ENCODE data around the gene NUDT8. TPM values are rescaled to one million over a fixed set of nuclear protein-coding genes. Genes with fewer than 3 reads are reported as not detected.
"Not testable (repeated sequence)": the region's sequence is repeated elsewhere in the genome, so short reads cannot be mapped to it uniquely, and the experiment has no call there.

NUDT8 gene
- total and polyA plus RNA-seq, 4 donors = 2.6 to 6.8 (median 6.4) TPM

DNA sequence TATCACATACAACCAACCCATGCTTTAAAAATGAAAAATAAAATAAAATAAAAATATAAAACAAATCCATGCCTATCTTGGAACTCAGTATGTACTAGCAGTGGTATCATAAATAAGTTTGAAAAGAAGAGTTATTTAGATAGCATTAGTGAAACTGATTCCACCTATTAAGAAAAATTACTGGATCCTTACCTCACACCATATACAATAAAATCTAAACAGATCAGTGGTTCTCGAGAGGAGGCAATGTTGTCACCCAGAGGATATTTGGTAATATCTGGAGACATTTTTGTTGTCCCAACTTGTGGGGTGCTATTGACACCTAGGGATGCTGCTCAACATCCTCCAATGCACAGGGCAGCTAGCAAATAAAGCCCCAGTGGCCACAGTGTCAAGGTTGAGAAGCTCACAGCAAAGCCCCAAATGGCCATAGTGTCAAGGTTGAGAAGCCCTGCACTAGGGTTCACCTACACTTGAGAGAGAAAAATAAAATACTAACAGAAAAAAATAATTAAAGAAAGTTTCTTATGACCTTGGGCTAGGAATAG lies 32.9 kb downstream of the NUDT8 start:
- Histone ChIP-seq H3K4me3 (ENCODE audit: low read depth, low read length) (no peak overlapping the region), H3K27me3 (ENCODE audit: control insufficient read depth, insufficient read depth, low read length) (no peaks in the 10 kb centered on the region), H3K27ac (ENCODE audit: low read depth, low read length) (no peak overlapping the region), H3K36me3 (ENCODE audit: control insufficient read depth, insufficient read depth, low read length) (no peaks in the 10 kb centered on the region), H3K4me1 (ENCODE audit: control insufficient read depth, insufficient read depth, low read length) (no peaks in the 10 kb centered on the region), H3K9me3 (ENCODE audit: control insufficient read depth, insufficient read depth, low read length) (no peaks in the 10 kb centered on the region)
- no CpG with 5 or more reads among the region's 1 CpG for WGBS (ENCODE audit: insufficient coverage)
- no peak for DNase-seq (ENCODE audit: low read depth in 4 of 6, low spot score in 6 of 6)

DNA sequence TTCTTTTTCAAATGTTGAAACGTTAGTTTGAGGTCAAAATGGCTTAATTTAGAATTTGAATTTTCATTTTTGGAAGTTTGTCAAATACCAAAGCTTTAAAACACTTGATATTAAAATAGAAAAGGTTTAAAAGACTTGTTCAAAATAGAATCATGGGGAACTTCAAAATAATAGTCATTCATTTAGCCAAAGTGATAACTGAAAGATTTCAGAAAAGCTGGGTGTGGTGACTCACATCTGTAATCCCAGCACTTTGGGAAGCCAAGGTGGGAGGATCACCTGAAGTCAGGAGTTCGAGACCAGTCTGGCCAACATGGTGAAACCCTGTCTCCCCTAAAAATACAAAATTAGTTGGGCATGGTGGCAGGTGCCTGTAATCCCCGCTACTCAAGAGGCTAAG lies 35.3 kb downstream of the NUDT8 start:
- no peak overlapping the region for H3K4me3 ChIP-seq (ENCODE audit: low read depth, low read length)
- H3K36me3 ChIP-seq (ENCODE audit: control insufficient read depth, insufficient read depth, low read length) = no peaks in the 10 kb centered on the region
- H3K4me1 ChIP-seq (ENCODE audit: control insufficient read depth, insufficient read depth, low read length) = no peaks in the 10 kb centered on the region
- no peaks in the 10 kb centered on the region for H3K9me3 ChIP-seq (ENCODE audit: control insufficient read depth, insufficient read depth, low read length)
- DNase-seq (ENCODE audit: low read depth in 4 of 6, low spot score in 6 of 6) = no peak
- no CpG with 5 or more reads among the region's 3 CpGs for WGBS (ENCODE audit: insufficient coverage)
- H3K27me3 ChIP-seq (ENCODE audit: control insufficient read depth, insufficient read depth, low read length) = no peaks in the 10 kb centered on the region
- no peak overlapping the region for H3K27ac ChIP-seq (ENCODE audit: low read depth, low read length)

DNA sequence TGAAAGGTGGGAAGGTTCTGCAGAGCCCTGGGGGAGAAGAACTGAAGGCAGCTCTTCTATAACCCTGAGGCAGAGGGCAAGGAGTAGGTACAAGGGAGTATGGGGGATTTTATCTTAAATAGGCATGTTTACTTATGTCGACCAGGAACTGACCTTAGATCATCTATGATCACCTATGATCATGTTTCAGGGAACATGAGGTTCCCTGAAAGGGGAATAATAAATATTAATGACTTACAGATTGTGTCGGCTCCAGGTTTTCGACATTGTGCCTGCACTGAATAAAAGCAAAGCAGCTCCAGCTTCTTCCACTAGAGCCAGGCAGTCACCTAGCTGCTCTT lies 36.2 kb downstream of the NUDT8 start:
- H3K36me3 ChIP-seq (ENCODE audit: control insufficient read depth, insufficient read depth, low read length) = no peaks in the 10 kb centered on the region
- DNase-seq (ENCODE audit: low read depth in 4 of 6, low spot score in 6 of 6) = no peak
- no peak overlapping the region for H3K4me3 ChIP-seq (ENCODE audit: low read depth, low read length)
- no peaks in the 10 kb centered on the region for H3K4me1 ChIP-seq (ENCODE audit: control insufficient read depth, insufficient read depth, low read length)
- H3K27me3 ChIP-seq (ENCODE audit: control insufficient read depth, insufficient read depth, low read length) = no peaks in the 10 kb centered on the region
- WGBS (ENCODE audit: insufficient coverage) = 64% methylated on average over 2 of the region's 3 CpGs
- no peak overlapping the region for H3K27ac ChIP-seq (ENCODE audit: low read depth, low read length)
- H3K9me3 ChIP-seq (ENCODE audit: control insufficient read depth, insufficient read depth, low read length) = no peaks in the 10 kb centered on the region

DNA sequence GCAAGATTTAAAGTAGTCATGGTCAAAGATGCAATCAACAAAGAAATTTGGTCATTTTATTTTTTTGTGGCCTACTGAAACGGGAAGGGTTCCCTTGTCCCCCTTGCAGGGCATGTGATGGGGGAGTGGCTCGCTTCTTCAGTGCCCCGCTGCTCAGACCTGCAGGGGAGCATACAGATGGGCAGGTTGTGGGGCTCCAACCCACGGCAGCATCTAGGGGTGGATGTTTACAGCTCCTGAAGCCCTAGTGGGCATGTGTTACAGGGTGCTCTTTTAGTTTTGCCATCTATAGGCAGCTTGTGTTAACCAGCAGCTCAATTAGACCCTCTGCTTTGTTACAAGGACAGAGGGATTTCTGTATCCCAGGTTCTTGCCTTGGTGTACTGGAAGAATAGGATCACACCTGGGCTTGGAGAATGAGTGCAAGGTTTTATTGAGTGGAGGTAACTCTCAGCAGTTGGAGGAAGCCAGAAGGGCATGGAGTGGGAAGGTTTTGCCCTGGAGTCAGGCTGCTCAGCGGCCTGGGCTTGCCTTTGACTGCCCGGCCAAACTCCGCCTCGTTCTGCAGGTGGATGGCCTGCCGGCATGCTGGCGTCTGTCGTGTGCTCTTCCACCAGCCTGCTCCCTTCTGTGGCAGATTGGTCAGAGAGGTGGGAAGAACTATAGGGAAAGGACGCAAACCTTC lies 36.7 kb downstream of the NUDT8 start:
- H3K4me3 ChIP-seq (ENCODE audit: low read depth, low read length) = no peak overlapping the region
- H3K27ac ChIP-seq (ENCODE audit: low read depth, low read length) = no peak overlapping the region
- WGBS (ENCODE audit: insufficient coverage) = 46% methylated on average over 10 of the region's 12 CpGs
- DNase-seq (ENCODE audit: low read depth in 4 of 6, low spot score in 6 of 6) = no peak
- no peaks in the 10 kb centered on the region for H3K36me3 ChIP-seq (ENCODE audit: control insufficient read depth, insufficient read depth, low read length)
- H3K9me3 ChIP-seq (ENCODE audit: control insufficient read depth, insufficient read depth, low read length) = no peaks in the 10 kb centered on the region
- no peaks in the 10 kb centered on the region for H3K27me3 ChIP-seq (ENCODE audit: control insufficient read depth, insufficient read depth, low read length)
- H3K4me1 ChIP-seq (ENCODE audit: control insufficient read depth, insufficient read depth, low read length) = no peaks in the 10 kb centered on the region

DNA sequence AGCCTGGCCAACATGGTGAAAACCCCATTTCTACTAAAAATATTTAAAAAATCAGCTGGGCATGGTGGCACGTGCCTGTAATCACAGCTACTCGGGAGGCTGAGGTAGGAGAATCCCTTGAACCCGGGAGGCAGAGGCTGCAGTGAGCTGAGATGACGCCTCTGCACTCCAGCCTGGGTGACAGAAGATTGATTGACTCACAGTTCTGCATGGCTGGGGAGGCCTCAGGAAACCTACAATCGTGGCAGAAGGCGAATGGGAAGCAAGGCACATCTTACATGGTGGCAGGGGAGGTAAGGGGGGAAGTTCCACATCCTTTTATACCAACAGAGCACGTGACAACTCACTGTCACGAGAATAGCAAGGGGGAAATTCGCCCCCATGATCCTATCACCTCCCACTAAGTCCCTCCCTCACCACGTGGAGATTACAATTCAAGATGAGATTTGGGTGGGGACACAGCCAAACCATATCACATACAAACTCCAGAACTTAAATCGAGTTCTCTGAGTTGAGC lies 40.8 kb downstream of the NUDT8 start:
- not testable (repeated sequence) for H3K27me3 ChIP-seq (ENCODE audit: control insufficient read depth, insufficient read depth, low read length); DNase-seq (ENCODE audit: low read depth in 4 of 6, low spot score in 6 of 6); H3K4me3 ChIP-seq (ENCODE audit: low read depth, low read length); H3K9me3 ChIP-seq (ENCODE audit: control insufficient read depth, insufficient read depth, low read length); H3K27ac ChIP-seq (ENCODE audit: low read depth, low read length)
- 96% methylated on average over 3 of the region's 11 CpGs for WGBS (ENCODE audit: insufficient coverage)
- Histone ChIP-seq H3K4me1 (ENCODE audit: control insufficient read depth, insufficient read depth, low read length) (peaks cover 22% of the 10 kb centered on the region), H3K36me3 (ENCODE audit: control insufficient read depth, insufficient read depth, low read length) (peaks cover 22% of the 10 kb centered on the region)

DNA sequence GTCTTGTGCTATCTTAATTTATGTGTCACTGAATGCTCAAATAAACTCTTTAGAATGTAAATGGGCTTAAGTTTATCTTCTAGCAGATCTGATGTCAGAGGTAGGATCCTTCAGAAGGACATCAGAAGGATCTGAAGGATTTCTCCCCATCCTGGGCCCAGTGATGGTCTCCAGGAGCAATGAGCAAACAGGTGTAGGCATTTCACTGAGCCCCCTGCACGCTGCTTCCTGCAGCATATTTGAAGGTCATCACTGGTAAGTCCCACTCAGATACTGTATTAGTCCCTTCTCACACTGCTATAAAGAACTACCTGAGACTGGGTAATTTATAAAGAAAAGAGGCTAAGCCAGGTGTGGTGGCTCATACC lies 41.6 kb downstream of the NUDT8 start:
- H3K9me3 ChIP-seq (ENCODE audit: control insufficient read depth, insufficient read depth, low read length) = no peaks in the 10 kb centered on the region
- 80% methylated on average over 1 of the region's 1 CpG for WGBS (ENCODE audit: insufficient coverage)

DNA sequence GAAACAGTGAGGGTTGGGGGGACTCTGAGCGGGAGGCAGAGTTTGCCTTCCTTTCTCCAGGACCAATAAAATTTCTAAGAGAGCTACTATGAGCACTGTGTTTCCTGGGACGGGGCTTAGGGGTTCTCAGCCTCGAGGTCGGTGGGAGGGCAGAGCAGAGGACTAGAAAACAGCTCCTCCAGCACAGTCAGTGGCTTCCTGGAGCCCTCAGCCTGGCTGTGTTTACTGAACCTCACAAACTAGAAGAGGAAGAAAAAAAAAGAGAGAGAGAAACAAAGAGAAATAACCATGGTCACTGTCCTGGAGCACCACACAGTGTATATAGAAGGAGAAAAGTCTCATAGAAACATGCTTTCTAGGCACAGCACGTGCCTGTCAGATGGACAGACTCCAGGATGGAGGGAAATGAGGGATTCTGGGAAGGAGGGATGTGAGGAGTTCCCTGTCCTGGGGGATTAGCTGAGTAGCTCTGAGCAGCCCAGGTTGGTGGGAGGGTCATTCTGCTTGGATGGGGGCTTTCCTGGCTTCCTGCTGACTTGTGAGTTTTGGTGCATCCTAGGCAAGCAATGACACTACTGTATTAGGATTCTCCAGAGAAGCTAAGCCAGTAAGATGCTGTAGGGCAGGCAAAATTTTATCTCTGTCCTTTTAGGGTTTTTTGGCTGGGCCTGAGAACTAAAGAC lies 43.0 kb downstream of the NUDT8 start:
- H3K27ac ChIP-seq (ENCODE audit: low read depth, low read length) = no peak overlapping the region
- no peak overlapping the region for H3K4me3 ChIP-seq (ENCODE audit: low read depth, low read length)
- DNase-seq (ENCODE audit: low read depth in 4 of 6, low spot score in 6 of 6) = no peak
- H3K9me3 ChIP-seq (ENCODE audit: control insufficient read depth, insufficient read depth, low read length) = no peaks in the 10 kb centered on the region
- H3K4me1 ChIP-seq (ENCODE audit: control insufficient read depth, insufficient read depth, low read length) = peaks cover 33% of the 10 kb centered on the region
- peaks cover 22% of the 10 kb centered on the region for H3K36me3 ChIP-seq (ENCODE audit: control insufficient read depth, insufficient read depth, low read length)
- 88% methylated on average over 2 of the region's 5 CpGs for WGBS (ENCODE audit: insufficient coverage)
- peaks cover 5% of the 10 kb centered on the region for H3K27me3 ChIP-seq (ENCODE audit: control insufficient read depth, insufficient read depth, low read length)

More for the DNA sequence above, 41.6 kb downstream of the NUDT8 start:
- DNase-seq (ENCODE audit: low read depth in 4 of 6, low spot score in 6 of 6) = no peak
- Histone ChIP-seq H3K4me1 (ENCODE audit: control insufficient read depth, insufficient read depth, low read length) (peaks cover 25% of the 10 kb centered on the region), H3K36me3 (ENCODE audit: control insufficient read depth, insufficient read depth, low read length) (peaks cover 22% of the 10 kb centered on the region), H3K27ac (ENCODE audit: low read depth, low read length) (no peak overlapping the region), H3K27me3 (ENCODE audit: control insufficient read depth, insufficient read depth, low read length) (no peaks in the 10 kb centered on the region), H3K4me3 (ENCODE audit: low read depth, low read length) (no peak overlapping the region)

DNA sequence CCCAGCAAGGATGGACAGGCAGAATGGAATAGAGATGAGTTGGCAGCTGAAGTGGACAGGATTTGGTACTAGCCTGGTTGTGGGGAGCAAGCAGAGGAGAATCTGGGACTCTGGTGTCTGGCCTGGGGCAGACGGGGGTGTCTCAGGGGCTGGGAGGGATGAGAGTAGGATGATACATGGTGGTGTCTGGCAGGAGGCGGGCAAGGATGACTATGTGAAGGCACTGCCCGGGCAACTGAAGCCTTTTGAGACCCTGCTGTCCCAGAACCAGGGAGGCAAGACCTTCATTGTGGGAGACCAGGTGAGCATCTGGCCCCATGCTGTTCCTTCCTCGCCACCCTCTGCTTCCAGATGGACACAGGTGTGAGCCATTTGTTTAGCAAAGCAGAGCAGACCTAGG lies 43.8 kb downstream of the NUDT8 start:
- Histone ChIP-seq H3K4me3 (ENCODE audit: low read depth, low read length) (no peak overlapping the region), H3K9me3 (ENCODE audit: control insufficient read depth, insufficient read depth, low read length) (no peaks in the 10 kb centered on the region), H3K27ac (ENCODE audit: low read depth, low read length) (no peak overlapping the region), H3K27me3 (ENCODE audit: control insufficient read depth, insufficient read depth, low read length) (peaks cover 12% of the 10 kb centered on the region), H3K4me1 (ENCODE audit: control insufficient read depth, insufficient read depth, low read length) (peaks cover 33% of the 10 kb centered on the region), H3K36me3 (ENCODE audit: control insufficient read depth, insufficient read depth, low read length) (peaks cover 22% of the 10 kb centered on the region)
- DNase-seq (ENCODE audit: low read depth in 4 of 6, low spot score in 6 of 6) = no peak
- WGBS (ENCODE audit: insufficient coverage) = 92% methylated on average over 4 of the region's 4 CpGs

DNA sequence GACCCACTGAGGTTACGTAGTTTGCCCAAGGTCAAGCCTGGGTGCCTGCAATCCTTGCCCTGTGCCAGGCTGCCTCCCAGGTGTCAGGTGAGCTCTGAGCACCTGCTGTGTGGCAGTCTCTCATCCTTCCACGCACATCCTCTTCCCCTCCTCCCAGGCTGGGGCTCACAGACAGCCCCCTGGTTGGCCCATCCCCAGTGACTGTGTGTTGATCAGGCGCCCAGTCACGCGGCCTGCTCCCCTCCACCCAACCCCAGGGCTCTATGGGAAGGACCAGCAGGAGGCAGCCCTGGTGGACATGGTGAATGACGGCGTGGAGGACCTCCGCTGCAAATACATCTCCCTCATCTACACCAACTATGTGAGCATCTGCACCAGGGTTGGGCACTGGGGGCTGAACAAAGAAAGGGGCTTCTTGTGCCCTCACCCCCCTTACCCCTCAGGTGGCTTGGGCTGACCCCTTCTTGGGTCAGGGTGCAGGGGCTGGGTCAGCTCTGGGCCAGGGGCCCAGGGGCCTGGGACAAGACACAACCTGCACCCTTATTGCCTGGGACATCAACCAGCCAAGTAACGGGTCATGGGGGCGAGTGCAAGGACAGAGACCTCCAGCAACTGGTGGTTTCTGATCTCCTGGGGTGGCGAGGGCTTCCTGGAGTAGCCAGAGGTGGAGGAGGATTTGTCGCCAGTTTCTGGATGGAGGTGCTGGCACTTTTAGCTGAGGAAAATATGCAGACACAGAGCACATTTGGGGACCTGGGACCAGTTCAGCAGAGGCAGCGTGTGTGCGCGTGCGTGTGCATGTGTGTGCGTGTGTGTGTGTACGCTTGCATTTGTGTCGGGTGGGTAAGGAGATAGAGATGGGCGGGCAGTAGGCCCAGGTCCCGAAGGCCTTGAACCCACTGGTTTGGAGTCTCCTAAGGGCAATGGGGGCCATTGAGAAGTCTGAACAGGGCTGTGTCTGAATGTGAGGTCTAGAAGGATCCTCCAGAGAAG lies 44.6 kb downstream of the NUDT8 start:
- Histone ChIP-seq H3K4me3 (ENCODE audit: low read depth, low read length) (no peak overlapping the region), H3K4me1 (ENCODE audit: control insufficient read depth, insufficient read depth, low read length) (peaks cover 33% of the 10 kb centered on the region), H3K36me3 (ENCODE audit: control insufficient read depth, insufficient read depth, low read length) (peaks cover 22% of the 10 kb centered on the region), H3K9me3 (ENCODE audit: control insufficient read depth, insufficient read depth, low read length) (no peaks in the 10 kb centered on the region), H3K27ac (ENCODE audit: low read depth, low read length) (peak overlapping the region; percentile 84), H3K27me3 (ENCODE audit: control insufficient read depth, insufficient read depth, low read length) (peaks cover 16% of the 10 kb centered on the region)
- no peak for DNase-seq (ENCODE audit: low read depth in 4 of 6, low spot score in 6 of 6)
- 92% methylated on average over 21 of the region's 21 CpGs for WGBS (ENCODE audit: insufficient coverage)

All from spinal cord (tissue), 10 donors.